ENCODE measurements around the gene USP20.

Gene USP20

DNA sequence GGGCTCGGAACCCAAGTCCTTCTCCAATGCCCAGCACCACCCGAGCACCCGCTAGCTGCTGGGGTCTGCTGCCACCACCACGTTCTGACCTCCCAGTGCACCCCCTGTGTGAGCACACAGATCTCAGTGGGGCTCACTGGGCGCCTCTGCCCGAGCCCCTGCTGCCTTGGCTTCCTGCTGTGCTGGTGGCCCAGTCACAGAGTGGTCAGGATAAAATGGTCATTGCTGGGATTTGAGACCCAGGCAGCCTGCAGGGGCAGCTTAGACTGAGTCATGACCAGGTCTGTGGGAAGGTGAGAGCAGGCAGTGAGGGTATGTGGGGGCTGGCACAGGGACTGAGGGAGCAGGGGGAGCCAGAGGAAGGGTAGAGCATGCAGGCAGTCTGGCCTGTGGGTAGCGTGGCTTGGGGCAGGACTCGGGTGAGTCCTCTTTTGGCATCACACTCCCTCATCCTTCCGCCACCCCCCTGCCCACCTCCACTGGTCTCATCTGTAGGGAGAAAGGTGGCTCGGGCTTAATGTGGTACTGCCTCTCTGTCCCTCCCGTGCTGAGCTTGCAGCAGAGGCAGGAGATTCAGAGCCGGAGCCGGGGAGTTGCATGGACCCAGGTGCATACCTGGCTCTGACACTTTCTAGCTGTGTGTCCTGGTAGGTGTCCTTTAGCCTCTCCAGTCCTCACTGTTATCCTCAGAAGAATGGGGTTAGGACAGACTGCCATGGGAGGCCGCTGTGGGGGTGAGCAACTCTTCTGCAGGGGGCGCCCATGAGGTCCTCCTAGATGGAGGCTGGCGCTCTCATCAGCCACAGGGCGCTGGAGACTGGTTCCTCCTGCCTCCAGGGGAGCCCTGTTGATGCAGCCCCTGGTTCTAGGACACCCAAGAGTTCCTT is 32.1 kb downstream of the USP20 start:
- no peaks in the 10 kb centered on the region for H3K79me2 ChIP-seq
- no peak overlapping the region for H2AFZ ChIP-seq
- H3K9me3 ChIP-seq (ENCODE audit: control insufficient read depth, low read length) = no peaks in the 10 kb centered on the region
- TF ChIP-seq, protein P1, sequence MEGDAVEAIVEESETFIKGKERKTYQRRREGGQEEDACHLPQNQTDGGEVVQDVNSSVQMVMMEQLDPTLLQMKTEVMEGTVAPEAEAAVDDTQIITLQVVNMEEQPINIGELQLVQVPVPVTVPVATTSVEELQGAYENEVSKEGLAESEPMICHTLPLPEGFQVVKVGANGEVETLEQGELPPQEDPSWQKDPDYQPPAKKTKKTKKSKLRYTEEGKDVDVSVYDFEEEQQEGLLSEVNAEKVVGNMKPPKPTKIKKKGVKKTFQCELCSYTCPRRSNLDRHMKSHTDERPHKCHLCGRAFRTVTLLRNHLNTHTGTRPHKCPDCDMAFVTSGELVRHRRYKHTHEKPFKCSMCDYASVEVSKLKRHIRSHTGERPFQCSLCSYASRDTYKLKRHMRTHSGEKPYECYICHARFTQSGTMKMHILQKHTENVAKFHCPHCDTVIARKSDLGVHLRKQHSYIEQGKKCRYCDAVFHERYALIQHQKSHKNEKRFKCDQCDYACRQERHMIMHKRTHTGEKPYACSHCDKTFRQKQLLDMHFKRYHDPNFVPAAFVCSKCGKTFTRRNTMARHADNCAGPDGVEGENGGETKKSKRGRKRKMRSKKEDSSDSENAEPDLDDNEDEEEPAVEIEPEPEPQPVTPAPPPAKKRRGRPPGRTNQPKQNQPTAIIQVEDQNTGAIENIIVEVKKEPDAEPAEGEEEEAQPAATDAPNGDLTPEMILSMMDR (IDR thresholded peaks at IDR 0.05) = no peak
- no peak overlapping the region for H3K4me2 ChIP-seq (ENCODE audit: low read length)
- H3K4me1 ChIP-seq = no peaks in the 10 kb centered on the region
- no peak overlapping the region for H3K9ac ChIP-seq
- no peaks in the 10 kb centered on the region for H3K36me3 ChIP-seq (ENCODE audit: control insufficient read depth, insufficient read depth, low read length)
- H3K27ac ChIP-seq = no peak overlapping the region
- no peak overlapping the region for H3K4me3 ChIP-seq (ENCODE audit: low read depth, low read length)
- no peaks in the 10 kb centered on the region for H3K27me3 ChIP-seq (ENCODE audit: control insufficient read depth, insufficient read depth, low read length)

DNA sequence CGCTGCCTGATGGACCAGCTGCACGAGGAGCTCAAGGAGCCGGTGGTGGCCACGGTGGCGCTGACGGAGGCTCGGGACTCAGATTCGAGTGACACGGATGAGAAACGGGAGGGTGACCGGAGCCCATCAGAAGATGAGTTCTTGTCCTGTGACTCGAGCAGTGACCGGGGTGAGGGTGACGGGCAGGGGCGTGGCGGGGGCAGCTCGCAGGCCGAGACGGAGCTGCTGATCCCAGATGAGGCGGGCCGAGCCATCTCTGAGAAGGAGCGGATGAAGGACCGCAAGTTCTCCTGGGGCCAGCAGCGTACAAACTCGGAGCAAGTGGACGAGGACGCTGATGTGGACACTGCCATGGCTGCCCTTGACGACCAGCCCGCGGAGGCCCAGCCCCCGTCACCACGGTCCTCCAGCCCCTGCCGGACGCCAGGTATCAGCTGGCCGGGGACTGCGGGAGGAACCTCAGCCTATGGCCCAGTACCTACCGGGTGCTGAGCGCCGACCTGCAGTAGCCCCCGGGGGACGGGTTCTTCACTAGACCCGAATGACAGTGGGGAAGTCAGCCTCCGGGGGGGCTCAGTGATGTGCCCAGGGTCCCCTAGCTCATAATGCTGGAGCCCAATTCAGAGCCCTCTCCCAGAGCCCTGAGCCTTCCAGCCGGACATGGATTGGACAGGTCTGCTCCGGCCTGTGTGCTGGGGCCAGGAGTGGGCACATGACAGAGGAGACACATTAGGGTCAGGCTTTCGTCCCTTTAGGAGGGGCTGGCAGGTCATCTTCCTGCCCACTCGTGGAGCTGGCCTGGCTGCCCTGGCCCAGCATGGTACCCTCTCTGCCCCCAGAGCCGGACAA is 33.0 kb downstream of the USP20 start:
- Histone ChIP-seq H3K79me2 (no peaks in the 10 kb centered on the region), H3K9me3 (ENCODE audit: control insufficient read depth, low read length) (no peaks in the 10 kb centered on the region), H3K4me3 (ENCODE audit: low read depth, low read length) (no peak overlapping the region), H3K27me3 (ENCODE audit: control insufficient read depth, insufficient read depth, low read length) (no peaks in the 10 kb centered on the region), H3K4me1 (no peaks in the 10 kb centered on the region), H3K4me2 (ENCODE audit: low read length) (no peak overlapping the region), H3K27ac (no peak overlapping the region), H2AFZ (no peak overlapping the region), H3K36me3 (ENCODE audit: control insufficient read depth, insufficient read depth, low read length) (no peaks in the 10 kb centered on the region), H3K9ac (no peak overlapping the region)
- TF ChIP-seq, protein P1 (IDR thresholded peaks at IDR 0.05) = no peak

DNA sequence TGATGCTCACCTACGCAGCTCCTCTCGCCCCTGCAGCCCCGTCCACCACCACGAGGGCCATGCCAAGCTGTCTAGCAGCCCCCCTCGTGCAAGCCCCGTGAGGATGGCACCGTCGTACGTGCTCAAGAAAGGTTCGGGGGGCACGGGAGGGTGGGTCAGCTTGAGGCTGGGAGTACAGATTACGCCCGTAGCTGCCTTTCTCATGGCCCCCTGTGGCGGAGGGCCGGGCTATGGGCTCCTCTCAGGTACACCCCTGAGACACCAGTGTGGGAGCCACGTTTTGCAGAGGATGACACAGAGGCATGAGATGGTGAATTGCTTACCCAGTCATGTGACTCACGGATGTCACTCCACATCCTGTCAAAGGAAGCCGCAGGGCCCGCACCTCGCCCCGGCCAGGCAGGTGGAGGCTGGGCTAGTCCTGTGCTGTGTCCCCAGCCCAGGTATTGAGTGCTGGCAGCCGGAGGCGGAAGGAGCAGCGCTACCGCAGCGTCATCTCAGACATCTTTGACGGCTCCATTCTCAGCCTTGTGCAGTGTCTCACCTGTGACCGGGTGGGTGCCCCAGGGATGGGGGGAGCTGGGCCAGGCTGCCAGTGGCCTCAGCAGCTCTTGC is 33.7 kb downstream of the USP20 start:
- TF ChIP-seq, protein P1 (IDR thresholded peaks at IDR 0.05) = no peak
- Histone ChIP-seq H3K27ac (no peak overlapping the region), H3K9ac (no peak overlapping the region), H3K79me2 (no peaks in the 10 kb centered on the region), H3K4me1 (no peaks in the 10 kb centered on the region), H3K9me3 (ENCODE audit: control insufficient read depth, low read length) (no peaks in the 10 kb centered on the region), H3K4me2 (ENCODE audit: low read length) (no peak overlapping the region), H3K4me3 (ENCODE audit: low read depth, low read length) (no peak overlapping the region), H2AFZ (no peak overlapping the region), H3K36me3 (ENCODE audit: control insufficient read depth, insufficient read depth, low read length) (no peaks in the 10 kb centered on the region), H3K27me3 (ENCODE audit: control insufficient read depth, insufficient read depth, low read length) (no peaks in the 10 kb centered on the region)

DNA sequence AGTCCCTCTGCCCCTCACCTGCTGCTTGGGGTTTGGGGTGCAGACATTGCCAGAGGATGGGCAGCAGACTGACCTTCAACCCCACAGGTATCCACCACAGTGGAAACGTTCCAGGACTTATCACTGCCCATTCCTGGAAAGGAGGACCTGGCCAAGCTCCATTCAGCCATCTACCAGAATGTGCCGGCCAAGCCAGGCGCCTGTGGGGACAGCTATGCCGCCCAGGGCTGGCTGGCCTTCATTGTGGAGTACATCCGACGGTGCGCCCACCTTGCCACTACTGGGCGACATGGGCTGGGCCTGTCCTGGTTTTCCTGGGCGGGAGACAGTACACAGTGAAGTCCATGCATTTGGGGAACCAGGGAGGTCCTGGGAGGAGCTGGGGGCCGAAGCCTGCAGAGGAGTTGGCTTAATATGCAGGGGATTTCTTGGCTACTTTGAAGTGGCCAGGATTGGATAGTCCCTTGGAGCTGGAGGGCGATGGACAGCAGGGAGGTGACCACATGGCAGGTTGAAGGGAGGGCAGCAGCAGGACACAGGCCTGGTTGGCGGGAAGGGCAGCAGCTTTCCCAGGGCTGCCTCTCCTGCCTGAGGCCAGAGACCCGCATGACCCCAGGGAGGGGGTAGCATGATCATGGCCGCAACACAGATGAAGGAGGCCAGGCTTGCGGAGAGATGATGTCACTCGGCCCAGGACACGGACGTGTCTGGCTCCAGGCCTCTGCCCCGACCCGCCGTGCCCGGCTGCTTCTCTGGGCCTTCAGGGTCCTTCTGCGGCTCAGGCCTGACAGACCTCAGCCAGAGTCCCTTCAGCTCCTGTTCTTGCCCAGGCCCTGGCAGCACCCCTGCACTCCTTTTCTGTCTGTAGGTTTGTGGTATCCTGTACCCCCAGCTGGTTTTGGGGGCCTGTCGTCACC is 34.6 kb downstream of the USP20 start:
- H3K9me3 ChIP-seq (ENCODE audit: control insufficient read depth, low read length) = no peaks in the 10 kb centered on the region
- TF ChIP-seq, protein P1 (IDR thresholded peaks at IDR 0.05) = no peak
- no peak overlapping the region for H3K4me2 ChIP-seq (ENCODE audit: low read length)
- H3K79me2 ChIP-seq = no peaks in the 10 kb centered on the region
- no peak overlapping the region for H2AFZ ChIP-seq
- H3K9ac ChIP-seq = no peak overlapping the region
- no peak overlapping the region for H3K4me3 ChIP-seq (ENCODE audit: low read depth, low read length)
- no peaks in the 10 kb centered on the region for H3K4me1 ChIP-seq
- H3K27me3 ChIP-seq (ENCODE audit: control insufficient read depth, insufficient read depth, low read length) = no peaks in the 10 kb centered on the region
- H3K27ac ChIP-seq = no peak overlapping the region
- no peaks in the 10 kb centered on the region for H3K36me3 ChIP-seq (ENCODE audit: control insufficient read depth, insufficient read depth, low read length)
